ENCODE measurements around the gene APOB.
"Not testable (repeated sequence)": the region's sequence is repeated elsewhere in the genome, so short reads cannot be mapped to it uniquely, and the experiment has no call there.

Gene APOB

GRCh38 chr2:21030983-21031968, 12.6 kb downstream of the APOB start:
- DNase-seq: no peak

GRCh38 chr2:21029519-21029918, 14.4 kb downstream of the APOB start:
- DNase-seq: no peak

- not testable (repeated sequence) for DNase-seq
Observed at GRCh38 chr2:21028951-21029350, 14.9 kb downstream of the APOB start.

GRCh38 chr2:21028021-21028947, 15.6 kb downstream of the APOB start:
- DNase-seq: no peak

GRCh38 chr2:21026479-21027282, 17.2 kb downstream of the APOB start:
- no peak for DNase-seq

- no peak for DNase-seq
Observed at GRCh38 chr2:21025690-21026478, 18.0 kb downstream of the APOB start.

- DNase-seq: no peak
Observed at GRCh38 chr2:21024722-21025389, 19.0 kb downstream of the APOB start.

- DNase-seq: no peak
Observed at GRCh38 chr2:21024198-21024597, 19.7 kb downstream of the APOB start.

GRCh38 chr2:21023419-21024181, 20.3 kb downstream of the APOB start:
- DNase-seq: no peak

- DNase-seq: no peak
Observed at GRCh38 chr2:21022792-21023367, 21.0 kb downstream of the APOB start.

GRCh38 chr2:21021430-21021829, 22.4 kb downstream of the APOB start:
- DNase-seq: no peak

GRCh38 chr2:21020668-21021288, 23.1 kb downstream of the APOB start:
- DNase-seq: no peak

- no peak for DNase-seq
Observed at GRCh38 chr2:21020031-21020667, 23.7 kb downstream of the APOB start.

GRCh38 chr2:21019678-21020021, 24.2 kb downstream of the APOB start:
- no peak for DNase-seq

- no peak for DNase-seq
Observed at GRCh38 chr2:21019000-21019677, 24.7 kb downstream of the APOB start.

- DNase-seq: no peak
Observed at GRCh38 chr2:21018290-21018689, 25.6 kb downstream of the APOB start.

- DNase-seq: no peak
Observed at GRCh38 chr2:21017748-21018276, 26.1 kb downstream of the APOB start.

GRCh38 chr2:21015281-21015645, 28.6 kb downstream of the APOB start:
- DNase-seq: no peak

Measured in NCI-H2081 (cell line).